ENCODE measurements around the gene BMP8B.

DNA sequence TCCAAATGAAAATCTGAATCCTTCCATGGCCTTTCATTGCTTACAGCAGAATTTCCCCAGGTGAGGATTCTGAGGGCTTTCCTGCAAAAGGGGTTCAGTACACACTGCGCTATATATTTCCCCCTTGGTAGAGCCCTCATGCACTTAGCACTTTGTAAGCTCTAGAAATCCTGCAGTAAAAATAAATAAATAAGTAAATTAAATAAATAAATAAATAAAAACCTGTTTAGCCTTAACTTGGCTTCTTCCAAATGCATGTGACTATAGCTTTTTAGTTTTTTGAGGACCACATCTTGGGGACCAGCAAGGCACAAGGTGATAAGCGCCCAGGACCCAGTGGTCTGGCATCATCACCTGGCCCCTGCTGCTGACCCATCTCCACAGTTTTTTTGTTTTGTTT lies 3.2 kb upstream of the BMP8B start:
- no peak for TF ChIP-seq POLR2AphosphoS5 (IDR thresholded peaks at IDR 0.05)
- TF ChIP-seq, protein P1, sequence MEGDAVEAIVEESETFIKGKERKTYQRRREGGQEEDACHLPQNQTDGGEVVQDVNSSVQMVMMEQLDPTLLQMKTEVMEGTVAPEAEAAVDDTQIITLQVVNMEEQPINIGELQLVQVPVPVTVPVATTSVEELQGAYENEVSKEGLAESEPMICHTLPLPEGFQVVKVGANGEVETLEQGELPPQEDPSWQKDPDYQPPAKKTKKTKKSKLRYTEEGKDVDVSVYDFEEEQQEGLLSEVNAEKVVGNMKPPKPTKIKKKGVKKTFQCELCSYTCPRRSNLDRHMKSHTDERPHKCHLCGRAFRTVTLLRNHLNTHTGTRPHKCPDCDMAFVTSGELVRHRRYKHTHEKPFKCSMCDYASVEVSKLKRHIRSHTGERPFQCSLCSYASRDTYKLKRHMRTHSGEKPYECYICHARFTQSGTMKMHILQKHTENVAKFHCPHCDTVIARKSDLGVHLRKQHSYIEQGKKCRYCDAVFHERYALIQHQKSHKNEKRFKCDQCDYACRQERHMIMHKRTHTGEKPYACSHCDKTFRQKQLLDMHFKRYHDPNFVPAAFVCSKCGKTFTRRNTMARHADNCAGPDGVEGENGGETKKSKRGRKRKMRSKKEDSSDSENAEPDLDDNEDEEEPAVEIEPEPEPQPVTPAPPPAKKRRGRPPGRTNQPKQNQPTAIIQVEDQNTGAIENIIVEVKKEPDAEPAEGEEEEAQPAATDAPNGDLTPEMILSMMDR (IDR thresholded peaks at IDR 0.05): no peak
- no peak for TF ChIP-seq POLR2A (IDR thresholded peaks at IDR 0.05)
- no peak for TF ChIP-seq EP300 (IDR thresholded peaks at IDR 0.05)
